HG03045 (cell line): ENCODE results near the gene ATP6V0D1.

Experiments
- ATAC-seq: cut with Tn5 transposase; IDR thresholded peaks from one replicate; pipeline ENCODE4 v1.9.1; 2021; ENCODE audit warnings: mild to moderate bottlenecking, moderate library complexity; ENCODE audit not compliant: unreplicated experiment

ATP6V0D1 gene

DNA sequence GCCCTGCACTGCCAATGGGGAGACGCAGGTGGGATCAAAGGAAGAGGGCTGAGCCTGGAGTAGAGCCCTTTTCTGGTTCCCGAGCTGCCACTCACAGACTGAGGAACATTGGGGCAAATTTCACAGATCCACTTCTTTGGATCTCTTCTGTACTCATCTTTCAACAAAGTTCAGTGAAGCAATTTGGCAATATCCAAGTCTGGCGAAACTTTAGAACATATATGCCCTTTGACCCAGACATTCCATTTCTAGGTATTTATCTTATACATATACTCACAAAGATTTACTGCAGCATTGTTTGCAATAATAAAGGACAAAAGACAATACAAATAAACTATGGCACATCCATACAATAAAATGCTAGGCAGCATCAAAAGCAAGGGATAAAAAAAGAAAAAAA is 69.6 kb downstream of the ATP6V0D1 start:
- ATAC-seq = no peak

- no peak for ATAC-seq
Measured at GRCh38 chr16:67409631-67410030, 71.3 kb downstream of the ATP6V0D1 start.

- no peak for ATAC-seq
Measured at GRCh38 chr16:67407788-67408452, 73.0 kb downstream of the ATP6V0D1 start.

DNA sequence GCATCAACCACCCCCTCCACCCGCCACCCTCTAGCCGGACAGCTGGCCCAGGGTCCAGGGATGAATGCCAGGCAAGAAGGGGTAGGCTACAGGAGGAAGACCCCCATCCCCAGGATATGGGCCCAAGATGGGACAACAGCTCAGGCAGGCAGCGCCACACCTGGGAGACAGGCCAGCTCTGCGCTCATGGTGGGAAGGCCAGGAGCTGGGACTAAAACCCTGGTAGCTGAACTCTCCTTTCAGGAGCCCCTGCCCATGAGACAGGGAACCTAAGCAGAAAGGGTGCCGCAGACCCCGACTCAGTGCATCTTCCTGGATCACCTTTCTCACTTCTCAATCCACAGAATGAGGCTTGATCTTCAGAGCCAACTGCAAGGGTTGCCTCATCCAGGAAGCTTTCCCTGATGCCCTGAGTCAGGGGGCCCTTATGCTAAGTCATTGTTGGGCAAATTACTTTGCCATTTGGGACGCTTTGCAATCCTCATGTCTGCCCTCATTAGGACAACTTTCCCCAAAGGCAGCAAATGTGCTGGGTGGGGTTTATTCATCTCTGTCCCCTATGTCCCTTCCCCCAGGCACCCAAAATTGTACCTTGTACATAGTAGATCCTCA is 73.7 kb downstream of the ATP6V0D1 start:
- ATAC-seq = no peak

DNA sequence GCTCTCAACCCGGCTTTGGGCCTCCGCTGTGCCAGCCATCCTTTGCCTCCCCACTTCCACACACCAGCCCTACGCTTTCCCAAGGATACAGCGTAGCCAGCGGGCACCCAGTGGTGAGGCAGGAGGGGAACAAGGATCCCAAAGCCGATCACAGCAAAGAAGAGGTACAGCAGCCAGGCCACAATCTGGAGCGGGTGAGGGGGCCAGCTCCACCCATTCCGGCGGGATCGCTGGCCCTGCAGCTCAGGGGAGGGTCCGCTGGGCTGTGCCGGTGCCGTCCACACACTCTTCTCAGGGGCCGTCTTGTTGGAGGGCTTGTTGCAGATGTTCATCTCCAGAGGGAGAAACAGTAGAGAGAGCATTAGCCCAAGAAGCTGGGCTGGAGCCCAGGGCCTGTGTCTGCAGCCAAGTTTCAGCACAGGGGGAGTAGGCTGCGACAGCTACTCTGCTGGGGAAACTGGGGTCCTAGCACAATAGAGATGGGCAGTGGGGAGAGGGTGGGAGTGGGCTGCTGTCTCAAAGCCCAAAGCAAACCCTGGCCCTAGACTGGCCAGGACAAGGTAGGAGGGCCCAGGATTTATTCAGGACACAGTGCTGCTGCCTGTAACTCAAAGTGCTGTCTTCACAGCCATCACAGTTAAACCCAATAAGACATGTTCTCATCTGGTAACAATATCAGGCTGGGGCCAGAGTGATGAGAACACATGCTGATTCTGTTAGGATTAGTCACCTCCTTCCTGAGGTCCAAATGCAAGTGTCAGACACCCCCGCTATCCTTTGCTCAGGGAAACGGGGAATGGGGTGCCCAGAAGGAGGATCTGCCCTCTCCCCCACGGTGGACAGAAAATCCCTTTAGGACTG is 74.6 kb downstream of the ATP6V0D1 start:
- ATAC-seq = no peak

- ATAC-seq = no peak
Measured at GRCh38 chr16:67405336-67405735, 75.6 kb downstream of the ATP6V0D1 start.

DNA sequence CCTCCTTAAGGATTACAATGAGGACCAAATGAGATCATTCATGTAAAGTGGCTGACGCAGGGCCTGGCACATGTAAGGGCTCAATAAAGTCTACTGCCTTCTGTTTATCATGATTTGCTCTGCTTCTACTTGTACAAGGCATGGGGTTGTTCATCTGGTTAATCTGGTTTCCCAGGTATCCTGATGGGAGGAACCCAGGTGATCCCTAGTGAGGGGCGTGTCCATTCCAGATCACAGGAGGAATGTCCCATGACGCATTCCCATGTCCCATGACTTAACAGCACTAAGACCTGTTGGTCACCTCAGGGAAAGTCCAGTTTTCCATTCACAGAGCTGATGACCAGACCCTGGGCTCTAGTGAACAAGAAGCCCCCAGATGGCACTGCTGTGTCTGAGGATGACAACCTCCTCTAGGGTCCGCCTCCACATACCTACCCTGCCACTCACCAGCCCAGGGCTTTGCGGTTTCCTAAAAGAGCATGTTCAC is 76.2 kb downstream of the ATP6V0D1 start:
- ATAC-seq = no peak

DNA sequence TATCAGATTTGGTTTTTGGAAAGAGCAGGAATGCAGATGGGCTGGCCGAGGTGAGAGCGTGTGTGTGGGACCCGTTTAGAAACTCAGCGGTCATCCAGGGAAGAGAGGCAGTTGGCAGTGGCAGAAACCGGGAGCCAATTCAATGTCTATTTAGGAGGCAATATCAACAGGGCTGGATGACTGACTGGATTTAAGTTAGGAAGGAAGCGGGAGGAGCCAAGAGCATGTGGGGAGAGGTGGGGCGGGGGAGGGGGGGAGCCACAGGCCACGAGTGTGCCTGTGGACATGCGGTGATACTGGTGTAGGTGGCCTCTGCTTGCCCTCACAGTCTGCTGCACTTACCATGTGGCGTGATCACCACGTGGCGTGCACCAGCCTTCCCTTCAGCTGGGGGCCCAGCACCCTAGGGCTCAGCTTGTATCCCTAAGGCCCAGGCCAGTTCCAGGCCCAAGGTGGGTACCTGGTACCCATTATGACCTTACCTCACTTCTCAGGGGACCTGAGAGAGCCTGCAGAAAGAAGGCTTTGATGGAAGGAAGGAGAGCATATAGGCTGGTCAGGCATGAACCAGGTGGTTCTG is 76.9 kb downstream of the ATP6V0D1 start:
- ATAC-seq = no peak

DNA sequence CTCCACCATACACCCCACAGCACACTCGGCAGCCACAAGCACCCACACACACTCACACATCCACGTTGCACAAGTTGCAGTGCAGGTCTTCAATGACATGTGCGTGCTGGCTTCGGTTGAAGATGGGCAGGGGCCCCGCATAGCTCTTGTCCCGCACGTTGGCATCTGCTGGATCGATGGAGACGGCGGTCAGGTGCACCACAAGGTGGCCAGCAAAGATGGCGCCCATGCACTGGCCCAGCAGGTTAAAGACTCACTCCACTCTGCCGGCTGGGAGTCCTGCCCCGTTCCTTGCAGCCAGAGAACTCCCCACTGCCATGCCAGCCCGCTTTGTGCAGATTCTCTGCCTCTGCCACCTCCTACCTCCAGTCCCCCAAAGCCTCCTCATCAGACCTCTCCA is 80.1 kb downstream of the ATP6V0D1 start:
- ATAC-seq = no peak

DNA sequence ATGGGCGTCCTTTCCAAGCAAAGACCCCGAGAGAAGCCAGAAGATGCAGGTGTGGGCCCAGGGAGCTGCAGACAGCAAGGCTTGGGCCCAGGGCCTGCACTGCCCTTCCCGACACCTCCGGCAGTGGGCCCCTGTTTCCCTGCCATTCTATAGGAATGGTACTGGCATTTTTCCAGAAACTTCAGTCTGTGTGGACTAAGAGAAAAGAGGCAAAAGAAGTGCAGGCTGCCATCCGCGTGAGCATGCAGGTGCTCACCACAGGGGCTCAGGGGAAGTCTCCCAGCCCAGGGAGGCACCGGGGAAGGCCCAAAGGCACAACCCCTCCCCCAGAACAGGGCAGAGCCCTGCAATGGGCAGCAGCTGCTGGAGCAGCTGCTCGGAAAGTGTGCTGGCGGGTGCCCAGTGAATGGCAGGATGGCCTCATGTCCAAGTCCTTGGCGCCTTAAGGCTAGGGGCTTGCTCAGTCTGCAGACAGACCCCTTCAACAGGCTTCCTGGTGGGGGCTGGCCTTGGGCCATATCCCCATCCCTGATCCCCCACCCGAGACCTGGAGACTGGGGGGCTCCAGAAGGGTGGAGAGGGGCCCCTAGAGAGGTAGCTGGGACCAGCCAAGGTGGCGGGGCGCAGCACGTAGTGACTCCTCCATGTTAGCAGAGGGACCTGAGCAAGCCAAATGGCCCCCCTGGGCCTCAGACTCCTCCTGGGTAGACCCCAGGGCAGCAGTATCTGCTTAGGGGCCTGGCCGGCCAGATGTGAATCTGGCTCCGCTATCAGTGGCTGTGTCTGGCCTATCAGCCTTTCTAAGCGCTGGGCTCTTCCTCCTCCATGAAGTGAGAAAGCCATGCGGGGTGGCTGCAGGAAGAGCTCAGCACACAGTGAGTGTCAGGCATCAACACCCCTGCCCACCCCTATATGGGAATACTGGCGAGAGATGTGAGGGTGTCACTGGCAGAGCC is 80.9 kb downstream of the ATP6V0D1 start:
- ATAC-seq = no peak

DNA sequence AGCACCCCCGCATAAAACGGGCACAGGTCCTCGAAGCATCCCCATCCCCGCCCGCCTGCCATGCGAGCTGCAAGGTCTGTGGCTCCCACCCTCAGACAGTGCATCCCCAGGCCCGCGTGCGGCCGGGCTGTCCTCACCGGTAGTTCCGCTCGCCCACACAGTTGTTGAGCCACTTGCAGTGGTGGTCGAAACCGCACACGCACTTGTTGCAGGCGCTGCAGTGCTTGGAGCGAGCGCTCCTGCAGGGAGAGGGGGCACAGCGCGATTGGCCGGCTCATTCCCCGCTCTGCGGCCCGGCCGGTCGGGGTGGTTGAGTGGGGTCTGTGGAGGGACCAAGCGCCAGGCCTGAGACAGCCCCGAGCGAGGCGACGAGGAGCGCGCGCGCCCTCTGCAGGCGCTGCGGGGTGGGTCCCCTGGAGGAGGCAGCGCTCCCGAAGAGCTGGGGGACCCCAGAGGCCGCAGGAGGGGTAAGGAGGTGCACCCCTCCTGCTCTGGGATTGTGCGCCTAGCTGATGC is 81.7 kb downstream of the ATP6V0D1 start:
- ATAC-seq = no peak

DNA sequence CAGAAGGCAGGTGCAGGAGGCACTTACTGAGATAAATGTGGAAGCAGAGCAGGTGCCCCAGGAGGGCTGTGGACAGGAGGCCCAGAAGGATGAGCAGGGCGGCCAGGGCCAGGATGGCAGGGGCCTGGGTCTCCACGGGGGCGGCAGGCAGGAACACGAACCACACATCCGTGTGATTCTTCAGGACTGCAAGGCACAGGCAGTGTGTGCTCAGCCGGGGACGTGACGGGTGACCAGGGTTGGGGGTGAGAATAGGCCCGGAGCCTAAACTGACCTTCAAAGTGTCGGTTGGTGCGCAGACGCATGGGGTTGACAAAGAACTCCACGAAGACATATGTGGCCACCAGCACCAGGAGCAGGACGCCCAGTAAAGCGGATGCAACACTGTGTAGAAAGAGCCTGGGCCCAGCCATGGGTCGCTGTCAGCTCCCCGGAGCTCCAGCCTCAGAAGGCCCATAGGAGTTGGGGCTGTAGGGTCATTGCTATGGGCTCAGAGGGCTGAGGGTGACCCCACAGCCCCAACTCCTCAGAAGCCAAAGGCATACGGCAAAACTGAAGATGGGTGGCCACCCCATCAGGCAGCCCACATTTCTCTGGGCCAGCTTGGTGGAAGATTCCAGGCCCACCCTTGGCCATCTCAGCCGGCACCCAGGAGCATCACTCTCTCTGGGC is 82.3 kb downstream of the ATP6V0D1 start:
- ATAC-seq = no peak

DNA sequence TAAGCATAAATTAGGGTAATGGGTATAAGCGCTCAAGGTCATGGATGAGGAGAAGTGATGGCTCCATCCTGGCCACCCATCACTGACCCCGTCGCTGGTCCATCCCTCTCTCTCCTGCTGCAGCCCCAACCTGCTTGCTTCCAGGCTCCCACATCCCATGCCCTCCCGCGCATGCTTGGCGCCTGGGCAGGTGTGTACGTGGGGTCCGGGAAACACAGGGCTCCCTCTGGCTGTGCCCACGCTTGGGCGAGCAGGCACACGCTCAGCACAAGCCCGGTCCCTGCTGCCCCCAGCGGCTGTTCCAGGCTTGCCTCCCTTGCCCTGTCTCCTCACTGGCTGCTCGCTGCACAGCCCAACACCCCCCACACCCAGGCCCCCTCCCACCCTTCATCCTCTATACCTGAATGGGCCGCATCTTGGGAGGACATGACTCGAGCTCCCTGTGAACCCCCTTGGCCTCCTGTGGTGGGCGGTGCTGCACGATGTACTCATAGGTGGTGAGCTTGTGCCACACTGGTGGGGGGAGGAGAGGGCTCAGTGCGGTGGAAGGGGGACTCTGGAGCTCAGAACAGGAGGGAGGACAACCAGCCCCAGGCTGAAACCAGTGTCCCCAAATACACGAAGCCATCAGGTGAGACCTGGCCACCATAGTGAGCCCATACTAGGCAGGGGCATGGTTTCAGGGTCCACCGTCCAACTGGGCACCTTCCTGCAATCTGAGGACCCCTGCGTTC is 83.0 kb downstream of the ATP6V0D1 start:
- no peak for ATAC-seq

DNA sequence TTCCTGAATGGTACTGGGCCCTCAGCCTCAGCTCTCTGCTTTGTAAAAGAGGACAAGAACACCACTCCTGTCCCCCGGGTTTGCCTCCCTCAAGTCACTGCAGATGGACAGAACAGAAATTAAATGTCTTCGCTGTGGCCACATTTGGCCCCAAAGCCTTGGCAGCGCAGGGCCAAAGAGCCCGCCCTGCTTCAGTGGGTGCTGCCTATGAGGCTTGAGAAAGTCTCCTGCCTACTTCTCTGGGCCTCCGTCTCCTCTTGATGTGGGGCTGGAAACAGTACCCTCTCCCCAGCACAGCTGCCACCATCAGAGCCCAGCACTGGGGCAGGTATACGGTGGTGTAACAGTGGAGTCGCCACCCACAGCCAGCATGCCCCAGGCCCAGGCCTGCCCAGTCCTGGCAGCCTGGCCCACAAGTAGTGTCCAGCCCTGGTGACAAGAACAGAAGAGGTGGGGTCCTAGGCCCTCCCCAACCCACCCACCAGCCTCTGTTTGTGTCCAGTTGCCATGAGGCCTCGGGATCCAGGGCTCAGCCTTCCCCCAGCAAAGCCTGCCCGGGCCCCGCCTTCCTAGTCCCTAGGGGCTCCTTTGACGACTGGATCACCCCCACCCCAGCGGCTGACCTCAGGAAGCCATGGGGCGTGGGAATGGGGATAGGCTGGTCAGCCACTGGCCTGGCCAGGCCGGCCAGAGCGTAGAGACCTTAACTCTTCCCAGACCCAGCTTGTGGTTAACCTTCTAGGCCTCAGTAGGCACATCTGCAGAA is 83.7 kb downstream of the ATP6V0D1 start:
- no peak for ATAC-seq

- no peak for ATAC-seq
Measured at GRCh38 chr16:67396159-67397035, 84.6 kb downstream of the ATP6V0D1 start.

GRCh38 chr16:67395458-67396158 is 85.3 kb downstream of the ATP6V0D1 start:
- no peak for ATAC-seq

DNA sequence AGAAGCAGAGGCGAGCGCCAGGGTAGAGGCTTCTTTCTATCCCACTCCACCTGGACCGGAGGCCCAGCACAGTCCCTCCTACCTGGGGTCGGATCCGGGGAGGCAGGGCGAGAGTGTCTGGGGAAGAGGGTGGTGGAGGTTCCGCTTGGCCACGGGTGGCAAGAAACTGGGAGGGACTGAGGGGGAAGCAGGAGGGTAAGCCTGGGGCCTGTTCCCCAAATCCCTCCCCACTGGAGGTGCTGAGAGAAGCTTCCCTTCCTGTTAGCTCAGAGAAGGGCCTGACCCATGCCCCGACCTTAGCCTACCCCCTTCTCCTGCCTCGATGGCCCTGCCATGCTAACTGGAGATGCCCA is 85.9 kb downstream of the ATP6V0D1 start:
- no peak for ATAC-seq
